ENCODE measurements around the gene CSKMT.
"Not testable (repeated sequence)": the region's sequence is repeated elsewhere in the genome, so short reads cannot be mapped to it uniquely, and the experiment has no call there.

CSKMT gene

GRCh38 chr11:62648185-62648966, 16.7 kb upstream of the CSKMT start:
- Mint-ChIP-seq H3K4me1 (peaks cover 29% of the 10 kb centered on the region), H3K9me3 (no peaks in the 10 kb centered on the region), H3K27ac (no peak overlapping the region), H3K36me3 (peaks cover 73% of the 10 kb centered on the region), H3K4me3 (no peak overlapping the region)
- ATAC-seq = no peak
- no peak for DNase-seq (ENCODE audit: low spot score in 2 of 2)

GRCh38 chr11:62648967-62649364, 16.1 kb upstream of the CSKMT start:
- no peak for ATAC-seq
- no peak overlapping the region for H3K4me3 Mint-ChIP-seq
- H3K4me1 Mint-ChIP-seq = peaks cover 34% of the 10 kb centered on the region

GRCh38 chr11:62649486-62649885, 15.6 kb upstream of the CSKMT start:
- Mint-ChIP-seq H3K27ac (no peak overlapping the region), H3K9me3 (no peaks in the 10 kb centered on the region), H3K4me1 (peaks cover 33% of the 10 kb centered on the region), H3K4me3 (no peak overlapping the region), H3K36me3 (peaks cover 68% of the 10 kb centered on the region)
- ATAC-seq (no peak), DNase-seq (ENCODE audit: low spot score in 2 of 2) (no peak)

More at GRCh38 chr11:62648967-62649364, 16.1 kb upstream of the CSKMT start:
- DNase-seq (ENCODE audit: low spot score in 2 of 2) = no peak
- Mint-ChIP-seq H3K27ac (no peak overlapping the region), H3K36me3 (peaks cover 73% of the 10 kb centered on the region), H3K9me3 (no peaks in the 10 kb centered on the region)

GRCh38 chr11:62650283-62650682, 14.8 kb upstream of the CSKMT start:
- DNase-seq (ENCODE audit: low spot score in 2 of 2); H3K9me3 Mint-ChIP-seq; ATAC-seq; H3K4me3 Mint-ChIP-seq; H3K27ac Mint-ChIP-seq: not testable (repeated sequence)
- H3K4me1 Mint-ChIP-seq = peaks cover 31% of the 10 kb centered on the region
- H3K36me3 Mint-ChIP-seq = peaks cover 61% of the 10 kb centered on the region

- H3K4me3 Mint-ChIP-seq = peak overlapping the region; percentile 93
- ATAC-seq (peak; percentile 17), DNase-seq (ENCODE audit: low spot score in 2 of 2) (peak in 1 of 2 donors; percentile 64)
- H3K4me1 Mint-ChIP-seq = peaks cover 24% of the 10 kb centered on the region
- H3K9me3 Mint-ChIP-seq = no peaks in the 10 kb centered on the region
- H3K36me3 Mint-ChIP-seq = peaks cover 43% of the 10 kb centered on the region
- H3K27ac Mint-ChIP-seq = peak overlapping the region; percentile 98
Observed at GRCh38 chr11:62652161-62653006, 12.7 kb upstream of the CSKMT start.

GRCh38 chr11:62654297-62654696, 10.8 kb upstream of the CSKMT start:
- DNase-seq (ENCODE audit: low spot score in 2 of 2) (no peak), ATAC-seq (no peak)
- no peaks in the 10 kb centered on the region for H3K9me3 Mint-ChIP-seq
- peak overlapping the region; percentile 93 for H3K4me3 Mint-ChIP-seq
- H3K27ac Mint-ChIP-seq = peak overlapping the region; percentile 98
- H3K36me3 Mint-ChIP-seq = peaks cover 26% of the 10 kb centered on the region
- H3K4me1 Mint-ChIP-seq = peaks cover 24% of the 10 kb centered on the region

- Mint-ChIP-seq H3K4me1 (peaks cover 24% of the 10 kb centered on the region), H3K27ac (no peak overlapping the region), H3K36me3 (peaks cover 28% of the 10 kb centered on the region), H3K9me3 (no peaks in the 10 kb centered on the region), H3K4me3 (no peak overlapping the region)
- DNase-seq (ENCODE audit: low spot score in 2 of 2) (no peak), ATAC-seq (no peak)
Observed at GRCh38 chr11:62656796-62657429, 8.2 kb upstream of the CSKMT start.

GRCh38 chr11:62664405-62665074, 572 bp upstream of the CSKMT start:
- ATAC-seq (peak; percentile 57), DNase-seq (ENCODE audit: low spot score in 2 of 2) (no peak)
- Mint-ChIP-seq H3K4me3 (peak overlapping the region; percentile 95), H3K4me1 (peaks cover 32% of the 10 kb centered on the region), H3K27ac (peak overlapping the region; percentile 97), H3K36me3 (peaks cover 90% of the 10 kb centered on the region), H3K9me3 (no peaks in the 10 kb centered on the region)

GRCh38 chr11:62665599-62666258, 617 bp downstream of the CSKMT start:
- ATAC-seq (peak; percentile 66), DNase-seq (ENCODE audit: low spot score in 2 of 2) (peak in 1 of 2 donors; percentile 82)
- Mint-ChIP-seq H3K4me3 (peak overlapping the region; percentile 95), H3K4me1 (peaks cover 40% of the 10 kb centered on the region), H3K9me3 (no peaks in the 10 kb centered on the region), H3K36me3 (peaks cover 99% of the 10 kb centered on the region), H3K27ac (peak overlapping the region; percentile 97)

- H3K9me3 Mint-ChIP-seq = no peaks in the 10 kb centered on the region
- peaks cover 47% of the 10 kb centered on the region for H3K4me1 Mint-ChIP-seq
- peak overlapping the region; percentile 97 for H3K27ac Mint-ChIP-seq
- DNase-seq (ENCODE audit: low spot score in 2 of 2) = no peak
- H3K4me3 Mint-ChIP-seq = peak overlapping the region; percentile 95
- no peak for ATAC-seq
- H3K36me3 Mint-ChIP-seq = peaks cover 99% of the 10 kb centered on the region
Observed at GRCh38 chr11:62666259-62666926, 1.3 kb downstream of the CSKMT start.

- Mint-ChIP-seq H3K27ac (peak overlapping the region; percentile 97), H3K4me3 (peak overlapping the region; percentile 95), H3K9me3 (no peaks in the 10 kb centered on the region), H3K36me3 (peaks cover 99% of the 10 kb centered on the region), H3K4me1 (peaks cover 48% of the 10 kb centered on the region)
- no peak for DNase-seq (ENCODE audit: low spot score in 2 of 2)
- no peak for ATAC-seq
Observed at GRCh38 chr11:62667460-62667859, 2.3 kb downstream of the CSKMT start.

- peak overlapping the region; percentile 99 for H3K4me3 Mint-ChIP-seq
- H3K4me1 Mint-ChIP-seq = peaks cover 40% of the 10 kb centered on the region
- peaks cover 98% of the 10 kb centered on the region for H3K36me3 Mint-ChIP-seq
- H3K27ac Mint-ChIP-seq = peak overlapping the region; percentile 97
- no peaks in the 10 kb centered on the region for H3K9me3 Mint-ChIP-seq
- ATAC-seq (no peak), DNase-seq (ENCODE audit: low spot score in 2 of 2) (no peak)
Observed at GRCh38 chr11:62669420-62670161, 4.5 kb downstream of the CSKMT start.

GRCh38 chr11:62671236-62671607, 6.1 kb downstream of the CSKMT start:
- Mint-ChIP-seq H3K9me3 (no peaks in the 10 kb centered on the region), H3K4me1 (peaks cover 42% of the 10 kb centered on the region), H3K27ac (peak overlapping the region; percentile 97), H3K36me3 (peaks cover 97% of the 10 kb centered on the region), H3K4me3 (peak overlapping the region; percentile 99)
- ATAC-seq (peak; percentile 37), DNase-seq (ENCODE audit: low spot score in 2 of 2) (no peak)

Measured in stimulated activated effector memory CD8-positive, alpha-beta T cell treated with anti-CD3 and anti-CD28 coated beads, Interleukin-12 subunit alpha, Interleukin-12 subunit beta, amount 100 ng/mL, for 72 hours (primary cell).